ENCODE measurements around the gene STRN3.

The STRN3 gene

DNA sequence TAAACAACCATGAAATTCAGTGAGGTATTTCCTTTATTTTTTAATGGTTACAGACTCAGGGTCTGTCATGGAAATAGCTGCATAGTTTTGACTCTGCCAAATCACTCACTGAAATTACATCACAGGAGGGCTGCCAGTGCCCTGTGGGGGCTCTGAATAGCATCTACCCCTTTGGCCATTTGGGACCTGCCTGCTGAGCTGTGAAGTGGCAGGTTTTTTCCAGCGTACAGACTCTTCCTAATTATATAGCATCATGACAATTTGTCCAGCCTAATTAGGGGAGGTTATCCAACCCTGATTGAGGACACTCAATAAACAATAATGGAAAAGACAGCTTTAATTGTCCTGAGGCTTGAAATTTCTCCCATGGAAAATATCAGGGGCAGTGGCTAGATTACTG is 153.6 kb downstream of the STRN3 start:
- DNase-seq (ENCODE audit: low read depth) = no peak

DNA sequence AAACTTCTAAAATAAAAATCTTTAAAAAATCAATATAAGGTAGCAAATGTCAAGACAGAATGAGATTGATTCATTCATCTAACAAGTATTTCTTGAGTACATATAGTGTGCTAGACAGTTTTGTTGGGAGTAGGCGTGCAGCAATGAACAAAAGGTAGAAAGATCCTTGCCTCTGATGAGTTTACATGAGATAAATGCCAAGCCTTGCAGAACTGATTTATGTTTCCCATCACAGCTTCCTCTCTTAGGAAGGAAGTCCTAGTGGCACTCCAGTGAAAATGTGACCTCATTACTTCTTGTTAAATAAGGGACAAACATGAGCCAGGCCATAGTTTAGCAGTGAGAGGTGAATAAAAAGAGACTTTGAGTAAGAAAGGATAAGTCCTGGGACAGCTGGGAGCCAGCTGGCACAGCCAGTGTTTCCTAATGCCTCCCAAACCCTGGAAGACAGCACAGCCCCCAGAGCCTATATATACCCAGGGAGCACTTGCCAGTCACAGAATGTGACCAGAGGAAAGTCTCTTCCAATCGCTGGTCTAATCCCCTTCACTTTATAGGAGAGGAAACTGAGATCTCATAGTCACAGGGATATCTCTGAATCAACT is 156.5 kb downstream of the STRN3 start:
- no peak for DNase-seq (ENCODE audit: low read depth)

DNA sequence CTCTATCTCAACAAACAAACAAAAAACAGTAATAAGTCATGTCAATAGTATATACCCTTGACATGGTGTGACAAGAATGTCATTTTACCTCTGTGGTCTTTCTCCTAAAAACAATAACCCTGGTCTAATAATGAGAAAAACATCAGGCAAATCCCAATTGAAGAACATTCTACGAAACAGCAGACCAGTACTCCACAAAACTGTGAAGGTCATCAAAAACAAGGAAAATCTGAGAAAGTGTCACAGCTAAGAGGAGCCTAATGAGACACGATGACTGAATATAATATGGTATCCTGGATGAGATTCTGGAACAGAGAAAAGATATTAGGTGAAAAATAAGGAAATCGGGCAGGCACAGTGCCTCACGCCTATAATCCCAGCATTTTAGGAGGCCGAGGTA is 157.4 kb downstream of the STRN3 start:
- no peak for DNase-seq (ENCODE audit: low read depth)

DNA sequence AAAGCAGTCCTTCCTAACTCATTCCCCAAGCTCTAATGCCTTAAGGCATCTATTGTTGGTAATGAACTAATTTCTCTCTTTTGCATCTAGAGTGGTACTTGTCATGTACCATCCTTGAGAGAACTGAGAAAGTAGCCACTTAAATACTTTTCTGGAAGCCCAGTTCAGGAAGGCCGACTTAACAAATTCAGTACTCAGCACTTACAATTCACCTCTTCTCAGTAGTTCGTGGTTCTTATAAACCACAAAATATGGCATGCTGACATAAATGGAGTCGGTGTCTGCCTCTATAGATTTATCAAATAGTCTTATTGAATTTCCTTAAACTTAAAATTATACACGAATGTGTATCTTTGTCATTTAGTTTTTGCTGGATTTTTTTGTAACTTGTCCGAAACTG is 161.2 kb downstream of the STRN3 start:
- no peak for DNase-seq (ENCODE audit: low read depth)

DNA sequence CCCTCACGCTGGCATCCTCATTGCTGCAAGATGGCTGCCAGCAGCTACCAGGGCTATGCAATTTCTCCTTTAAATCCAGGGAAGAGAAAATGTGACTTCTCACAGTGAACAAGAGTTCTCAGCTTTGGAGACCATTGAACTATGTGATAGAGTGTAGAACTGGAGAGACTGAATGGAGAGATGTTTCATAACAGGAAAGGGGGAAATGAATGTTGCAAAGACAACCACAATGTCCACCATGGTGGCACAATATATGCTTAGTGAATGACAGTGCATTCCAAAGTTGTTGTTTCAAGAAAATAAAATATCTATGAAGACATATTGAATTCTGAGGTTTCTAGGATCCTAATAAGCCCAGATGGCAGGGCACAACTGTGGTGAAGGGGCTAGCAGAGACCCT is 165.0 kb downstream of the STRN3 start:
- DNase-seq (ENCODE audit: low read depth) = no peak

DNA sequence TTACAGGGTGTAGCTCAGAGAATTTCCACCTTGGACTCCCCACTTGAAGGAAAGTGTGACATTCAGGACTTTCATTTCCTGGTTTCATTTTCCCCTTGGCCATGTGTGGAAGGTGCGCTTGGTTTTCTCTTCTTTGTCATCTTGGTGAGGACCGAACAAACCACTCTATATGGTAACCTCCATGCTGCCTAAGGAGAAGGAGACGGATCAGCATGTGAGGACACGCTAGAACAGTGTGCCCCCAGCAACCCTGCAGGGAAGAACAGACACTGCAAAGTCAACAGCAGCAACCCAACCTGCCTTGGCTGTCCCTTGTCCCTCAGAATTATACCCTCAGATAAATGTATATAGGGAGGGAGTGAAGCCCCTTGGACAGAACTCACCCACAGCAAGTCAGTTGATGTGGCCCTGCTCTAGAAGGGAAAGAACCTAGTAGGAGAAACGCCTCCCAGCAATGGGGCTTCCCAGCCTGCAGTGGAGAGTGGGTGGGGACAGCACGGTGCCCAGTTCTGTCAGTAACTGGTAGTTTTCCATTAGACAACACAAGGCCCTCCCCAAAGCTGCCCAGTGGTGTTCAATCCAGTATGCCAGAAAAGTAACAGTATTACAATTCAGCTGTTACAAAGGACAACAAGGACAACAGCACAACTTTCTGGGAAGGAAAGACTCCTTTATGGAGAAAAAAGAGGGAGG is 170.7 kb downstream of the STRN3 start:
- no peak for DNase-seq (ENCODE audit: low read depth)

DNA sequence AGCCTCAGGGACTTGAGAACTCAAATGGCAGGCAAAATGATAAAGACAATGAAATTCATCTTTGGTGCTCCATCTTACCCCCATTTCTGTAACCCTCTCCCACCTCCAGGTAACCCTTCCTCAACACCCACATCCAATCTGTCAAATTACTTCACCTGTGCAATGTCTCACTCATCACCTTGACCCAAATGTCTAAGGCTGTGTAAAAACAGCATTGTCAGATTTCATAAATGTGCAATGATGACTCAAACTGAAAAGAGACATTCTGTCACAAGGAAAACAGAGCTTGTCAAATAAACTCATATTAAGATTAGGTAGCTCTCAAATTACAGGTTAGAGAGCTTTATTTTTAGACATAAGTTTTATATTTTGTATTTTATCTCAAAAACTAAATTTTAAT is 171.7 kb downstream of the STRN3 start:
- no peak for DNase-seq (ENCODE audit: low read depth)

DNA sequence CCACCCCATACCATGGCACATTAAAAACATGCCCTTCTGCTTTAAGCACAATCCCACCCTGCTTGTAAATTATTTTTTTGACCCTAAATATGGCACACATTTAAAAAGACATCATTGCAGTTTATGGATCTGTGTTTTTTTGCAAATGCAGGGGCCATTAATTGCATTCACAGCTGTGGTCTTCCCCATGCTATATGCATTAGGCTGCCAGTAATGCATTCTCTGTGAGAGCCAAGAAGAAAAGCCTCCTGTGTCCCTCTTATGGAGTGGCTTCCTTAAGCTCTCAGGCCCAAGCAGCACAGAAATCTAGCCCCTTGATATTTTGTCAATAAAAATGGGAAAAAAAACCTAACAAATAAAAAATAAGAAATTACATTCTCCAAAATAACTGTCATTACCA is 172.2 kb downstream of the STRN3 start:
- DNase-seq (ENCODE audit: low read depth) = no peak

DNA sequence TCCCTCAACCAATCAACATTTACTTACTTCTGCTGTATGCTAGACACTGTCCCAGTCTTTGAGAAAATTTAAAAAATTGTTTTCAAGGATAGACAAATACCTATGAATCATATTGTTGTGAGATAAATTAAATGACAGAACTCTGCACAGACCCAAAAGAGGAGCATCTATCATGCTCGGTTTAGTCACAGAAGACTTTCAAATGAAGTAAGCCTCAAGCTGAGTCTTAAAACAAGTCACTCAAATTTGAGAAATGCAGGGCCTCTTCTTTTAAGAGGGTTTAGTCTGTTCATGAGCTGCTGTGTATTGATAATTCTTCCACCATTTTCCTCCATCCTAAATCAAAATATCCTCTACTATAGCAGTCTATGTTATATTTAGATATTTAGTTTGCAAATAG is 176.2 kb downstream of the STRN3 start:
- no peak for DNase-seq (ENCODE audit: low read depth)

DNA sequence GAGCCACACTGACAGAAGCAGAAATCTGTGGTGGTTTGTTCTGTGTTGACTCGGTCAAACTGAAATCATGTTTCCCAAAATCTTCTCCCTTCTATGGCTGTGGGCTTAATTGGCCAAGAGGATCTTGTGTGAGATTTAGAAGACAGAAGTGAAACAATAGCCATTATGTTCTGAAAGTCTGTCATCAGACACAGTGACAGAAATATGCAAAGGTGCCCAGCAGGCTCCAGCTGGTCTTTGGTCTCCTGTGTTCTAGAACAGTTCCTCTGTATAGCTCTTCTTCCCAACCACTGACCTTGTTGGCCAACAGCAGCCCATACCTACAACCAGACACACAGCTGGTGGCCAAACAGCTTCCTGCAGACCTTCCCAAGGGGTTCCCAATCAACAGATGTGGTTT is 176.8 kb downstream of the STRN3 start:
- DNase-seq (ENCODE audit: low read depth) = no peak

DNA sequence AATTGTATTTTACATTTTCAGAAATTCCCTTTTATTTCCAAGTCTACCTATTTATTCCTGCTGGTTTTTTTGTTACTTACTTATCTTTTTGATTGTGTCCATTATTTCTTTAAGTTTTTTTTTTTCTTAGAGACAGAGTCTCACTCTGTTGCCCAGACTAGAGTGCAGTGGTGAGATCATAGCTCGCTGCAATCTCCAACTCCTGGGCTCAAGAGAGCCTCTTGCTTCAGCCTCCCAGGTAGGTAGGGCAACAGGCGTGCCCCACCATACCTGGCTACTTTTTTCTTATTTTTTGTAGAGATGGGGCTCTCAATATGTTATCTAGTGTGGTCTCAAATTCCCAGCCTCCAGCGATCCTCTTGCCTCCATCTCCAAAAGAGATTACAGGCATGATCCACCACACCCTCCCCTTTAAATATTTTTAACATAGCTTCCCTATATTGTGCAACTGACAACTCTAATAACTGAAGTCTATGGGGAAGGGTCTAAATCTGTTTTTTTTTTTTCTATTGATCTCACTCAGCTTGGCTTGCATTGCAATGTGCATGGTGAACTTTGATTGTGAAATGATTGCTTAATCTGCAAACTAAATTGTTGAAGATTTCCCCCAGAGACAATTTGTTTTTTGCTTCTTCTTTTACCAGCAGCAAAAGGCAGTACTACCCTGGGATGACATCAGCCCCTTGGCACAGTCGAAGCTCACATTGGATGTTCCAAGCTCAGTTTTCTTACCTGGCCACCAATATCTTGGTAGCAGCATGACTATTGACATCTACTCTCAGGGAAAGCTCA is 177.5 kb downstream of the STRN3 start:
- DNase-seq (ENCODE audit: low read depth) = no peak
